ENCODE results near the gene SORCS2.

DNA sequence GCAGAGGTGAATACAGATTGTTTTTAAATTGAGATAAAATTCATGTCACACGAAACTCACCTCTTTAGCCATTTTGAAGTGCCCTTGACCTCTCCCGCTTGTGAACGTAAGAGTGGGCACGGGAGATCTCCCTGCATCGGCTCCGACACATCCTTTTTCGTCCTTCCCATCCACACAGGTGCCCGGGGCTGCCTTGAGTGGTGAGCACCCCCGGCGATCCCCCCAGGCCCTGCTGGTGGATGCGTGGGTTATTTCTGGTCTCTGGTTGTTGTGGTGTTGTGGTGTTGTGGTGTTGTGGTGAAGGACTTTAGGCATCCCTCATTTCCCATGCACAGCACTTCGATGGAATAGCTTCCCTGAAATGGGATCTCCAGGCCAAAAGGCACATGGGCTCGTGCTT, 196.3 kb downstream of the SORCS2 start:
- TF ChIP-seq, protein P1, sequence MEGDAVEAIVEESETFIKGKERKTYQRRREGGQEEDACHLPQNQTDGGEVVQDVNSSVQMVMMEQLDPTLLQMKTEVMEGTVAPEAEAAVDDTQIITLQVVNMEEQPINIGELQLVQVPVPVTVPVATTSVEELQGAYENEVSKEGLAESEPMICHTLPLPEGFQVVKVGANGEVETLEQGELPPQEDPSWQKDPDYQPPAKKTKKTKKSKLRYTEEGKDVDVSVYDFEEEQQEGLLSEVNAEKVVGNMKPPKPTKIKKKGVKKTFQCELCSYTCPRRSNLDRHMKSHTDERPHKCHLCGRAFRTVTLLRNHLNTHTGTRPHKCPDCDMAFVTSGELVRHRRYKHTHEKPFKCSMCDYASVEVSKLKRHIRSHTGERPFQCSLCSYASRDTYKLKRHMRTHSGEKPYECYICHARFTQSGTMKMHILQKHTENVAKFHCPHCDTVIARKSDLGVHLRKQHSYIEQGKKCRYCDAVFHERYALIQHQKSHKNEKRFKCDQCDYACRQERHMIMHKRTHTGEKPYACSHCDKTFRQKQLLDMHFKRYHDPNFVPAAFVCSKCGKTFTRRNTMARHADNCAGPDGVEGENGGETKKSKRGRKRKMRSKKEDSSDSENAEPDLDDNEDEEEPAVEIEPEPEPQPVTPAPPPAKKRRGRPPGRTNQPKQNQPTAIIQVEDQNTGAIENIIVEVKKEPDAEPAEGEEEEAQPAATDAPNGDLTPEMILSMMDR (IDR thresholded peaks at IDR 0.05) = no peak
- no peak for TF ChIP-seq POLR2A (IDR thresholded peaks at IDR 0.05)

Measured in breast epithelium (tissue), 3 donors.